Liver (tissue), 9 donors: ENCODE results near the gene EBLN2. TPM values are rescaled to one million over a fixed set of nuclear protein-coding genes. Genes with fewer than 3 reads are reported as not detected.

Source experiments
- DNase-seq: peaks from one replicate; pipeline ENCODE4 v3.0.0-alpha.2; 2017; ENCODE audit warnings: low spot score
- H3K27ac ChIP-seq, 2 donors: one replicate each; pipeline ENCODE4 v1.7.0; 2013; ENCODE audit warnings: inconsistent platforms in 2 of 2, low read length in 2 of 2, control low read depth in 1 of 2, low read depth in 1 of 2, mild to moderate bottlenecking in 1 of 2
- H3K27me3 ChIP-seq, 4 donors: one replicate each; pipeline versions ENCODE4 v1.6.1 to v1.7.0; 2013; ENCODE audit warnings: low read length in 3 of 4, inconsistent platforms in 1 of 4, mild to moderate bottlenecking in 1 of 4, moderate library complexity in 1 of 4; ENCODE audit not compliant: control insufficient read depth in 4 of 4, insufficient read depth in 4 of 4
- H3K36me3 ChIP-seq, 4 donors: one replicate each; pipeline versions ENCODE4 v1.6.1 to v1.7.0; 2013; ENCODE audit warnings: low read length in 3 of 4, mild to moderate bottlenecking in 3 of 4, low read depth in 1 of 4, moderate library complexity in 1 of 4; ENCODE audit not compliant: control insufficient read depth in 4 of 4, insufficient read depth in 3 of 4
- H3K4me1 ChIP-seq, 4 donors: one replicate each; pipeline versions ENCODE4 v1.6.1 to v1.7.0; 2013; ENCODE audit warnings: low read length in 3 of 4, mild to moderate bottlenecking in 3 of 4, moderate library complexity in 1 of 4; ENCODE audit not compliant: control insufficient read depth in 4 of 4, insufficient read depth in 4 of 4
- H3K4me3 ChIP-seq, 3 donors: one replicate each; pipeline versions ENCODE4 v1.6.1 to v1.7.0; 2013; ENCODE audit warnings: low read length in 3 of 3, control low read depth in 1 of 3, low read depth in 1 of 3, mild to moderate bottlenecking in 1 of 3
- H3K9ac ChIP-seq, 2 donors: one replicate each; pipeline ENCODE4 v1.7.0; 2013; ENCODE audit warnings: low read length in 2 of 2, mild to moderate bottlenecking in 2 of 2, moderate library complexity in 2 of 2, control low read depth in 1 of 2, low read depth in 1 of 2
- H3K9me3 ChIP-seq, 4 donors: one replicate each; pipeline versions ENCODE4 v1.6.1 to v1.7.0; 2013; ENCODE audit warnings: low read length in 3 of 4; ENCODE audit not compliant: control insufficient read depth in 4 of 4
- ATF3 ChIP-seq: IDR thresholded peaks from 2 replicates; pipeline ENCODE4 v1.6.1; 2016; ENCODE audit warnings: antibody characterized with exemption
- EGR1 ChIP-seq, 2 donors: IDR thresholded peaks; 2 replicates each; pipeline ENCODE4 v1.6.1; 2016 to 2018; ENCODE audit warnings: antibody characterized with exemption in 2 of 2, low read depth in 2 of 2
- FOXA1 ChIP-seq: IDR thresholded peaks from 2 replicates; pipeline ENCODE4 v1.6.1; 2016; ENCODE audit warnings: antibody characterized with exemption
- FOXA2 ChIP-seq: IDR thresholded peaks from 2 replicates; pipeline ENCODE4 v1.6.1; 2016; ENCODE audit warnings: antibody characterized with exemption
- GABPA ChIP-seq, 2 donors: IDR thresholded peaks in 1 of 2; conservative IDR thresholded peaks in 1 of 2; 2 replicates each; pipeline ENCODE4 v1.6.1; 2016; ENCODE audit warnings: antibody characterized with exemption in 2 of 2, mild to moderate bottlenecking in 1 of 2, moderate library complexity in 1 of 2
- HNF4G ChIP-seq: IDR thresholded peaks from 2 replicates; pipeline ENCODE4 v1.6.1; 2016; ENCODE audit warnings: antibody characterized with exemption
- RAD21 ChIP-seq, 2 donors: IDR thresholded peaks; 2 replicates each; pipeline ENCODE4 v1.6.1; 2016; ENCODE audit warnings: antibody characterized with exemption in 2 of 2, mild to moderate bottlenecking in 2 of 2
- REST ChIP-seq: IDR thresholded peaks from 2 replicates; pipeline ENCODE4 v1.6.1; 2016; ENCODE audit warnings: antibody characterized with exemption, mild to moderate bottlenecking
- SP1 ChIP-seq: IDR thresholded peaks from 2 replicates; pipeline ENCODE4 v1.6.1; 2018; ENCODE audit warnings: antibody characterized with exemption, mild to moderate bottlenecking
- TAF1 ChIP-seq: conservative IDR thresholded peaks from 2 replicates; pipeline ENCODE4 v1.6.1; 2016; ENCODE audit warnings: antibody characterized with exemption, mild to moderate bottlenecking
- ZBTB33 ChIP-seq: IDR thresholded peaks from 2 replicates; pipeline ENCODE4 v1.6.1; 2016; ENCODE audit warnings: antibody characterized with exemption
- WGBS: extraction: QIAGEN DNeasy Blood & Tissue Kit; methylation state at CpG from one replicate; pipeline ENCODE4 v1.1.7; 2013; 5-methylcytosine and 5-hydroxymethylcytosine counted together
- polyA plus RNA-seq, 2 donors: library from polyadenylated mRNA; stranded (reverse) in 1 of 2; unstranded in 1 of 2; fragments of 200-250 nt in 1 of 2; fragments of >200 nt in 1 of 2; fragmentation: Nextera tagmentation in 1 of 2; extraction: Ambion mirVana in 1 of 2; gene quantifications; one replicate each; pipeline versions ENCODE4 v1.2.1 to v1.2.3, GENCODE V29; 2013 to 2015
- total RNA-seq, 2 donors: library from RNA; depleted of rRNA; stranded (reverse); fragments of >200 nt; gene quantifications; one replicate each; pipeline ENCODE4 v1.2.3, GENCODE V29; 2014
- TF ChIP-seq, protein P1 (sequence below): IDR thresholded peaks from 2 replicates; pipeline ENCODE4 v1.6.1; 2016; ENCODE audit warnings: antibody characterized with exemption
- donor health status: healthy.
- donor health status: healthy.
- donor health status: healthy.
- donor health status: healthy.
- donor health status: healthy.

Gene EBLN2
- total and polyA plus RNA-seq, 4 donors = 0.31 to 7.2 (median 2.0) TPM

- H3K4me3 ChIP-seq = no peak overlapping the region
- WGBS = 58% methylated on average over 2 of the region's 2 CpGs
- TF ChIP-seq ZBTB33 (no peak), ATF3 (no peak), GABPA (IDR thresholded peaks at IDR 0.05 in 1 of 2, conservative IDR thresholded peaks at IDR 0.05 in 1 of 2) (no peak), EGR1 (IDR thresholded peaks at IDR 0.05; ENCODE audit: low read depth in 2 of 2) (no peak), RAD21 (IDR thresholded peaks at IDR 0.05) (no peak), SP1 (no peak), REST (no peak), FOXA2 (no peak), FOXA1 (no peak), HNF4G (no peak), TAF1 (no peak)
- TF ChIP-seq, protein P1, sequence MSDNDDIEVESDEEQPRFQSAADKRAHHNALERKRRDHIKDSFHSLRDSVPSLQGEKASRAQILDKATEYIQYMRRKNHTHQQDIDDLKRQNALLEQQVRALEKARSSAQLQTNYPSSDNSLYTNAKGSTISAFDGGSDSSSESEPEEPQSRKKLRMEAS = no peak
- no peaks in the 10 kb centered on the region for H3K27me3 ChIP-seq
- H3K36me3 ChIP-seq = no peaks in the 10 kb centered on the region
- H3K9ac ChIP-seq = no peak overlapping the region
- DNase-seq = no peak
- no peak overlapping the region for H3K27ac ChIP-seq
- peaks cover 6 to 34% (median 19%) of the 10 kb centered on the region in 4 donors for H3K4me1 ChIP-seq
- H3K9me3 ChIP-seq = no peaks in the 10 kb centered on the region
Observed at GRCh38 chr3:73031573-73032103, 29.8 kb upstream of the EBLN2 start.

- no peaks in the 10 kb centered on the region for H3K9me3 ChIP-seq
- H3K4me1 ChIP-seq = peaks cover 5 to 28% (median 18%) of the 10 kb centered on the region in 4 donors
- H3K27me3 ChIP-seq = no peaks in the 10 kb centered on the region
- TF ChIP-seq GABPA (IDR thresholded peaks at IDR 0.05 in 1 of 2, conservative IDR thresholded peaks at IDR 0.05 in 1 of 2) = no peak
- no peak for TF ChIP-seq EGR1 (IDR thresholded peaks at IDR 0.05; ENCODE audit: low read depth in 2 of 2)
- TF ChIP-seq TAF1 = no peak
- no peak for TF ChIP-seq ZBTB33
- H3K9ac ChIP-seq = no peak overlapping the region
- 77% methylated on average over 3 of the region's 3 CpGs for WGBS
- H3K27ac ChIP-seq = no peak overlapping the region
- no peaks in the 10 kb centered on the region for H3K36me3 ChIP-seq
- no peak overlapping the region for H3K4me3 ChIP-seq
- no peak for DNase-seq
Observed at GRCh38 chr3:73036694-73037591, 24.5 kb upstream of the EBLN2 start.
